H1 (cell line): ENCODE data around the gene CAMKK2. TPM values are rescaled to one million over a fixed set of nuclear protein-coding genes. Genes with fewer than 3 reads are reported as not detected.

ENCODE experiments used
- USF2 ChIP-seq: IDR thresholded peaks from 2 replicates; pipeline ENCODE4 v1.6.1; 2011; ENCODE audit warnings: low read length, improper control_type of control experiment
- polyA plus RNA-seq, 7 experiments: library from polyadenylated mRNA; depleted of rRNA in 3 of 7; stranded (reverse) in 5 of 7; unstranded in 2 of 7; fragments of >200 nt in 5 of 7; fragments of 200-250 nt in 2 of 7; gene quantifications; 1 replicate in 5 of 7; 2 replicates in 1 of 7; 4 replicates in 1 of 7; pipeline versions ENCODE4 v1.2.1 to v1.2.3, GENCODE V29; 2011 to 2013; ENCODE audit warnings: missing spikeins in 2 of 7, mixed read lengths in 2 of 7
- total RNA-seq: library from RNA; stranded (reverse); fragmentation: NEBNext Ultra II Directional; extraction: Animal tissue kit (Norgen Biotek cat#: 25700); gene quantifications from 2 replicates; pipeline ENCODE4 v1.2.1, GENCODE V29; 2021

The CAMKK2 gene
- total and polyA plus RNA-seq, 2 of the 8 experiments (the other 6 are each of a cell fraction or from before 2014, with no cell fraction given) = 29.6 to 30.6 TPM

GRCh38 chr12:121296618-121297434, at the start of gene CAMKK2 (continued):
- TF ChIP-seq USF2 = no peak
